C4-2B (cell line): Measurements from ENCODE around the gene ZNF398.

ENCODE experiments used
- ZFX ChIP-seq: fragments of 450-650 bp; IDR thresholded peaks from 2 replicates; pipeline ENCODE4 v1.6.1; 2017
- TF ChIP-seq, protein P1 (sequence below): fragments of 450-650 bp; conservative IDR thresholded peaks from 2 replicates; pipeline ENCODE4 v1.5.1; 2017; ENCODE audit warnings: mild to moderate bottlenecking

GRCh38 chr7:149184274-149184673 lies 37.0 kb downstream of the ZNF398 start:
- TF ChIP-seq, protein P1, sequence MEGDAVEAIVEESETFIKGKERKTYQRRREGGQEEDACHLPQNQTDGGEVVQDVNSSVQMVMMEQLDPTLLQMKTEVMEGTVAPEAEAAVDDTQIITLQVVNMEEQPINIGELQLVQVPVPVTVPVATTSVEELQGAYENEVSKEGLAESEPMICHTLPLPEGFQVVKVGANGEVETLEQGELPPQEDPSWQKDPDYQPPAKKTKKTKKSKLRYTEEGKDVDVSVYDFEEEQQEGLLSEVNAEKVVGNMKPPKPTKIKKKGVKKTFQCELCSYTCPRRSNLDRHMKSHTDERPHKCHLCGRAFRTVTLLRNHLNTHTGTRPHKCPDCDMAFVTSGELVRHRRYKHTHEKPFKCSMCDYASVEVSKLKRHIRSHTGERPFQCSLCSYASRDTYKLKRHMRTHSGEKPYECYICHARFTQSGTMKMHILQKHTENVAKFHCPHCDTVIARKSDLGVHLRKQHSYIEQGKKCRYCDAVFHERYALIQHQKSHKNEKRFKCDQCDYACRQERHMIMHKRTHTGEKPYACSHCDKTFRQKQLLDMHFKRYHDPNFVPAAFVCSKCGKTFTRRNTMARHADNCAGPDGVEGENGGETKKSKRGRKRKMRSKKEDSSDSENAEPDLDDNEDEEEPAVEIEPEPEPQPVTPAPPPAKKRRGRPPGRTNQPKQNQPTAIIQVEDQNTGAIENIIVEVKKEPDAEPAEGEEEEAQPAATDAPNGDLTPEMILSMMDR: no peak
- TF ChIP-seq ZFX: no peak
